ENCODE results near the gene KMO.
A peak's percentile ranks its signal among the peaks of the same experiment; 100 is the strongest.

- TF ChIP-seq CTCF (IDR thresholded peaks at IDR 0.05) (peak in 5 of 6 experiments; percentile 50 to 76 (median 68)), POLR2A (IDR thresholded peaks at IDR 0.05) (no peak)
These were observed 78.9 kb downstream of the KMO start for GRCh38 chr1:241611063-241611462.

All from esophagus squamous epithelium (tissue), 4 donors.